GM10847 (cell line): ENCODE data around the gene EHD4.

Source experiments
- POLR2A ChIP-seq: IDR thresholded peaks from 2 replicates; pipeline ENCODE4 v1.6.1; 2011; ENCODE audit not compliant: insufficient read length; ENCODE audit errors: extremely low read depth

EHD4 gene

GRCh38 chr15:41943543-41944312, 28.6 kb downstream of the EHD4 start:
- TF ChIP-seq POLR2A = no peak

GRCh38 chr15:41942886-41943285, 29.5 kb downstream of the EHD4 start:
- no peak for TF ChIP-seq POLR2A

GRCh38 chr15:41941644-41942415, 30.5 kb downstream of the EHD4 start:
- no peak for TF ChIP-seq POLR2A

- TF ChIP-seq POLR2A = no peak
Measured at GRCh38 chr15:41940441-41940857, 31.9 kb downstream of the EHD4 start.

GRCh38 chr15:41939986-41940385, 32.4 kb downstream of the EHD4 start:
- TF ChIP-seq POLR2A = no peak

GRCh38 chr15:41937568-41937923, 34.8 kb downstream of the EHD4 start:
- TF ChIP-seq POLR2A = no peak

GRCh38 chr15:41936649-41937567, 35.4 kb downstream of the EHD4 start:
- TF ChIP-seq POLR2A = no peak

GRCh38 chr15:41936155-41936554, 36.2 kb downstream of the EHD4 start:
- no peak for TF ChIP-seq POLR2A

GRCh38 chr15:41935566-41936020, 36.8 kb downstream of the EHD4 start:
- TF ChIP-seq POLR2A = no peak

- TF ChIP-seq POLR2A = no peak
Measured at GRCh38 chr15:41934843-41935242, 37.5 kb downstream of the EHD4 start.

- TF ChIP-seq POLR2A = no peak
Measured at GRCh38 chr15:41933771-41934170, 38.6 kb downstream of the EHD4 start.

GRCh38 chr15:41933326-41933725, 39.0 kb downstream of the EHD4 start:
- TF ChIP-seq POLR2A = no peak

GRCh38 chr15:41932511-41933289, 39.7 kb downstream of the EHD4 start:
- TF ChIP-seq POLR2A = no peak

- no peak for TF ChIP-seq POLR2A
Measured at GRCh38 chr15:41932101-41932500, 40.3 kb downstream of the EHD4 start.

GRCh38 chr15:41930867-41931222, 41.5 kb downstream of the EHD4 start:
- no peak for TF ChIP-seq POLR2A
